Mesothelial cell of epicardium (in vitro differentiated cells): ENCODE measurements around the gene PCNT. TPM values are rescaled to one million over a fixed set of nuclear protein-coding genes. Genes with fewer than 3 reads are reported as not detected.

Experiments
- DNase-seq, 2 experiments: peaks; one replicate each; pipeline ENCODE4 v3.0.0; 2021; ENCODE audit warnings: low spot score in 2 of 2; ENCODE audit not compliant: unreplicated experiment in 2 of 2
- H3K27ac Mint-ChIP-seq: 2 replicates; pipeline ENCODE4 v1.8.0; 2021; ENCODE audit warnings: mixed read lengths
- H3K27me3 Mint-ChIP-seq: 2 replicates; pipeline ENCODE4 v1.8.0; 2021; ENCODE audit warnings: low read depth, mixed read lengths
- H3K36me3 Mint-ChIP-seq: 2 replicates; pipeline ENCODE4 v1.8.0; 2021; ENCODE audit warnings: mixed read lengths
- H3K4me1 Mint-ChIP-seq: 2 replicates; pipeline ENCODE4 v1.8.0; 2021; ENCODE audit warnings: mixed read lengths
- H3K4me3 Mint-ChIP-seq: 2 replicates; pipeline ENCODE4 v1.8.0; 2021; ENCODE audit warnings: mild to moderate bottlenecking, moderate library complexity, mixed read lengths
- H3K9me3 Mint-ChIP-seq: 2 replicates; pipeline ENCODE4 v1.8.0; 2021; ENCODE audit warnings: mixed read lengths
- total RNA-seq: library from RNA; stranded (reverse); gene quantifications from 3 replicates; pipeline ENCODE4 v1.2.1, GENCODE V29; 2021
- TF ChIP-seq, protein P1 (sequence below): fragments of 200-600 bp; sonication (generic); IDR thresholded peaks from one replicate; pipeline ENCODE4 v1.5.0; 2021; ENCODE audit warnings: antibody characterized with exemption; ENCODE audit not compliant: unreplicated experiment

Gene PCNT
- total RNA-seq, 1 donor from 2014 or later: 41.8 TPM

DNA sequence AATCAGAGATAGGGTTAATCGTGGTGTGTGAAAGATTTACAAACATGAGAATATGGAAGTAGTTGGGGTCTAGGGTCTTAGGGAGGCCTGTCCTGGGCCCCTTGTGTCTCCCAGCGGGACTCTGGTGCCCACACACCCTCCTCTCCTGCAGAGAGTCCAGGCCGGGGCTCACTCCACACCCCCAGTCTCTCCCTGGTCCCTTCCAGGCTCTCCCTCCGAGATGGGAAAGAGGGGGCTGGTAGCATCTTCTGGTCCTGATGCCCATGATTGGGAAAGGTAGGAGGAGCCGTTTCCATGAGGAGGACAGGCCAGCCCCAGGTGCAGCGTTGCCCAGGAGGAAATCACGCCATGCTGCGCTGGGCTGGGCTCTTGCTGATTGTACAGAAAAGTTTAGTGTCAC is 26.6 kb downstream of the PCNT start:
- Mint-ChIP-seq H3K4me3 (no peak overlapping the region), H3K27ac (no peak overlapping the region), H3K27me3 (no peaks in the 10 kb centered on the region), H3K4me1 (no peaks in the 10 kb centered on the region), H3K36me3 (peaks cover 23% of the 10 kb centered on the region), H3K9me3 (no peaks in the 10 kb centered on the region)
- TF ChIP-seq, protein P1, sequence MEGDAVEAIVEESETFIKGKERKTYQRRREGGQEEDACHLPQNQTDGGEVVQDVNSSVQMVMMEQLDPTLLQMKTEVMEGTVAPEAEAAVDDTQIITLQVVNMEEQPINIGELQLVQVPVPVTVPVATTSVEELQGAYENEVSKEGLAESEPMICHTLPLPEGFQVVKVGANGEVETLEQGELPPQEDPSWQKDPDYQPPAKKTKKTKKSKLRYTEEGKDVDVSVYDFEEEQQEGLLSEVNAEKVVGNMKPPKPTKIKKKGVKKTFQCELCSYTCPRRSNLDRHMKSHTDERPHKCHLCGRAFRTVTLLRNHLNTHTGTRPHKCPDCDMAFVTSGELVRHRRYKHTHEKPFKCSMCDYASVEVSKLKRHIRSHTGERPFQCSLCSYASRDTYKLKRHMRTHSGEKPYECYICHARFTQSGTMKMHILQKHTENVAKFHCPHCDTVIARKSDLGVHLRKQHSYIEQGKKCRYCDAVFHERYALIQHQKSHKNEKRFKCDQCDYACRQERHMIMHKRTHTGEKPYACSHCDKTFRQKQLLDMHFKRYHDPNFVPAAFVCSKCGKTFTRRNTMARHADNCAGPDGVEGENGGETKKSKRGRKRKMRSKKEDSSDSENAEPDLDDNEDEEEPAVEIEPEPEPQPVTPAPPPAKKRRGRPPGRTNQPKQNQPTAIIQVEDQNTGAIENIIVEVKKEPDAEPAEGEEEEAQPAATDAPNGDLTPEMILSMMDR: no peak
- DNase-seq: no peak

DNA sequence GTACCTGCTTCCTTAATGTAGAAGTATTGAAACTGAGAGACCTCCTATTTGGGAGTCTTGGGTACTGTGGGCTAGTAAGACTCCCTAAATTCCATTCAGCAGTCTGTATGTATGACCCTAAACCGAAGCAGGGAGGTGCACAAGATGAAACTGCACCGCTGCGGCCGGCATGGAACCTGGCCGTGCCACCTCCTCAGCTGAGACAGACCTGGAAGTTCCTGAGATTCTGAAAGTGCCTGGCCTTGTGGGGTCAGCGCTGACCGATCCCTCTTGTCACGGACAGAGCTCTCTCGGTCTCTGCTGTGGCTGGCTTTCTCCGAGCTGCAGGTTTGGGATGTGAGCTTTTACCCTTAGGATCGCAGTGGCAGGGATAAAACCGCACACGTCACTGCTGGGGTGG is 27.0 kb downstream of the PCNT start:
- Mint-ChIP-seq H3K27me3 (no peaks in the 10 kb centered on the region), H3K4me3 (no peak overlapping the region), H3K9me3 (no peaks in the 10 kb centered on the region), H3K36me3 (peaks cover 19% of the 10 kb centered on the region), H3K27ac (no peak overlapping the region), H3K4me1 (no peaks in the 10 kb centered on the region)
- no peak for DNase-seq
- TF ChIP-seq, protein P1: no peak

DNA sequence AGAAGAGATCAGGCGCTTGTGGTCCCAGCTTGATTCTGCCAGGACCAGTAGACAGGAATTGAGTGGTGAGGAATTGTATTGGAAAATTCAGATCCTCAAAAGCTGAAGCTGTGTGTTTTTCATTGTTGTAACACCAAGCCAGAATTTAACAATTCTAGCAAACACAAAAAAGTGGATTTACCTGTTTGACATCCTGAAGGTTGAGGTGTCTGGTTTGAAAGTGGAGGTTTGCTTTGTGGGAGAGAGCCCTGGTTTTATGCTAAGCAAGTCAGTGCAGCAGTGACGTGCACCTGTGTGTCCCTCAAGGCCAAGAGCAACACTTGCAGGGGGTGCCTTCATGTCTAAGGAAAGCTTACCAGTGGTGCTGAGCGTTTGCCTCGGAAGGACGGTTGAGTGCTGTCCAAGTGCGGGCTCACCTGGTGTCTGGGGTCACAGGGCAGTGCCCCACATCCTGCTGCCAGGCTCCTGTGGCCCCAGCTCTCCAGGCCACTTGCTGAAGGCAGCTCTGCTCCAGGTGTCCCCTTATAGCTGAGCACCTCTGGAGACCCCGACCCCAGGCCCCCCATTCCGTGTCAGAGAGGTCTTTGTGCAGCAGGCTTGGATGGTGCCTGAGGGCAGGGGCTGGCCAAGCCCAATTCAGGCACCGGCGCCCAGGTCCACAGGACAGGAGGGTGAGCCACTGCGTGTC is 27.7 kb downstream of the PCNT start:
- H3K9me3 Mint-ChIP-seq: no peaks in the 10 kb centered on the region
- TF ChIP-seq, protein P1: no peak
- H3K27me3 Mint-ChIP-seq: no peaks in the 10 kb centered on the region
- H3K4me1 Mint-ChIP-seq: no peaks in the 10 kb centered on the region
- H3K4me3 Mint-ChIP-seq: no peak overlapping the region
- peaks cover 19% of the 10 kb centered on the region for H3K36me3 Mint-ChIP-seq
- H3K27ac Mint-ChIP-seq: no peak overlapping the region
- no peak for DNase-seq

DNA sequence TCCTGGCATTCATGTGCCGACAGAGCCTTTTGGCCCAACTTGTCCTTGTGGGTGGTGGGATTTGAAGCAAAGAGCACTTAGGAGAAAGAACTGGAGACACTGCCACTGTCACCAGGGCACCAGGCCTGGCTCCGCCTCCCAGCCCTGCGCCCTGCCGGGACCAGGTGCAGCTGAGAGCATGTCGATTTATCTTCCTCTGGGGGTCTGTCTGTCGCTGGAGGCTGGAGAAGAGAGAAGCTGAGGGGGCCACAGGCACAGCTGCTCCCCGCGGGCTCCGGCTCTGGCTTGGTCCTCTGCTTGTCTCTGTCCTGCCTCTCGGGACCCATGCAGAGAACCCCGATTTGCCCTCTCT is 28.2 kb downstream of the PCNT start:
- peaks cover 23% of the 10 kb centered on the region for H3K36me3 Mint-ChIP-seq

DNA sequence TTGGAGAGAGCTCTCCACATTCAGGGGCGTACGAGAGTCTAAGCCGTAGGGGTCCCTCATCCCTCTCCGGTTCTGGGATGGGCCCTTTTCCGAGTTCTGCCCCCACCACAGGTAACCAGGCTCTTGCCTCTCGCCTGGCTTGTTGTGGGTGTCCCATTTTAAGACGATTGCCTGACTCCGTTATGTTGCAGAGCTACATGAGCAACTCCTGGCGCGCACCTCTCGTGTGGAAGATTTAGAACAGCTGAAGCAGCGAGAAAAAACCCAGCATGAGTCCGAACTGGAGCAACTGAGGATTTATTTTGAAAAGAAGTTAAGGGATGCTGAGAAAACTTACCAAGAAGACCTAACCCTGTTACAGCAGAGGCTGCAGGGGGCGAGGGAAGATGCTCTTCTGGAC is 29.0 kb downstream of the PCNT start:
- DNase-seq: no peak
- Mint-ChIP-seq H3K27me3 (no peaks in the 10 kb centered on the region), H3K9me3 (no peaks in the 10 kb centered on the region), H3K36me3 (peaks cover 26% of the 10 kb centered on the region), H3K27ac (no peak overlapping the region), H3K4me3 (no peak overlapping the region), H3K4me1 (no peaks in the 10 kb centered on the region)
- TF ChIP-seq, protein P1: no peak

More for the DNA sequence above, 28.2 kb downstream of the PCNT start:
- Mint-ChIP-seq H3K27me3 (no peaks in the 10 kb centered on the region), H3K4me3 (no peak overlapping the region), H3K9me3 (no peaks in the 10 kb centered on the region), H3K27ac (no peak overlapping the region), H3K4me1 (no peaks in the 10 kb centered on the region)
- TF ChIP-seq, protein P1: no peak
- no peak for DNase-seq

DNA sequence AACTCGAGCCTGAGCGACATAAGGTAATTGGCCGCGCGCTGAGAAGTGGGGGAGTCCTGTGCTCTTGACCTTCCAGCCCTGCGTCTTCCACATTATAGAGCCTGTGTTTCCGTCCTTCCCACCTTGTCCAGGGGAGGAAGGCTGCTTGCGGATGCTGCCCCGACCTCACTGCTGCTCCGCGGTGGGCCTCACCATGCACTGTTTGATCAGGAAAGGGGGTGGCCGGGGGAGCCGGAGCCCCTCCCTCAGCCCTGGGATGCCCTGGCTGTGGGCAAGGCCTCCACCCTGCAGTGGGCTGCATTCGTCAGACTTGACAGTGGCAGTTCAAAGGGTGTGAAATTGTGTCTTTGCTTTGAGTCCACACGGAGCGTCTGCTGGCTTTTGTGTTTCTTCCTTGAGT is 30.1 kb downstream of the PCNT start:
- Mint-ChIP-seq H3K27ac (no peak overlapping the region), H3K27me3 (no peaks in the 10 kb centered on the region), H3K9me3 (no peaks in the 10 kb centered on the region), H3K4me1 (no peaks in the 10 kb centered on the region), H3K4me3 (no peak overlapping the region), H3K36me3 (peaks cover 28% of the 10 kb centered on the region)
- no peak for DNase-seq
- TF ChIP-seq, protein P1: no peak
